K562 (cell line): ENCODE measurements around the gene PRUNE1. TPM values are rescaled to one million over a fixed set of nuclear protein-coding genes. Genes with fewer than 3 reads are reported as not detected.

ENCODE experiments used
- FOS ChIP-seq: IDR thresholded peaks from 3 replicates; pipeline ENCODE4 v1.6.1; 2011; ENCODE audit not compliant: insufficient read length; ENCODE audit errors: extremely low read depth
- HDAC3 ChIP-seq: fragments of 450-650 bp; IDR thresholded peaks from 2 replicates; pipeline ENCODE4 v1.6.1; 2018; ENCODE audit warnings: borderline replicate concordance, mild to moderate bottlenecking, moderate library complexity; ENCODE audit not compliant: partially characterized antibody
- ILK ChIP-seq: fragments of 450-650 bp; IDR thresholded peaks from 2 replicates; pipeline ENCODE4 v1.6.1; 2016; ENCODE audit warnings: missing genetic modification characterization, low read depth, mild to moderate bottlenecking, missing compliant biosample characterization, moderate library complexity, borderline replicate concordance
- MED1 ChIP-seq: sonication (generic); formaldehyde crosslinking; IDR thresholded peaks from 2 replicates; pipeline ENCODE4 v1.8.1; 2023; ENCODE audit warnings: missing genetic modification reagents, borderline replicate concordance
- MTA2 ChIP-seq: fragments of 450-650 bp; IDR thresholded peaks from 2 replicates; pipeline ENCODE4 v1.6.1; 2016; ENCODE audit warnings: low read depth
- MYC ChIP-seq, 2 experiments: fragments of 250-450 bp in 1 of 2; sonication (Bioruptor Pico) in 1 of 2; IDR thresholded peaks; 2 replicates each; pipeline versions ENCODE4 v1.5.1 to v1.6.1; 2012 to 2021; ENCODE audit warnings: low read depth in 2 of 2, borderline replicate concordance in 1 of 2, improper control_type of control experiment in 1 of 2, low read length in 1 of 2, mild to moderate bottlenecking in 1 of 2, moderate library complexity in 1 of 2
- POLR2H ChIP-seq: IDR thresholded peaks from 2 replicates; pipeline ENCODE4 v1.6.1; 2016; ENCODE audit warnings: missing genetic modification characterization, low read depth, mild to moderate bottlenecking, control low read depth, missing compliant biosample characterization, moderate library complexity
- POU5F1 ChIP-seq: fragments of 150-350 bp; IDR thresholded peaks from 2 replicates; pipeline ENCODE4 v1.6.1; 2014; ENCODE audit warnings: borderline replicate concordance, low read length, low read depth, mild to moderate bottlenecking; ENCODE audit not compliant: partially characterized antibody
- PYGO2 ChIP-seq: fragments of 450-650 bp; IDR thresholded peaks from 2 replicates; pipeline ENCODE4 v1.6.1; 2016; ENCODE audit warnings: mild to moderate bottlenecking, missing genetic modification characterization, moderate library complexity, missing compliant biosample characterization
- SP2 ChIP-seq: IDR thresholded peaks from 2 replicates; pipeline ENCODE4 v1.6.1; 2011; ENCODE audit warnings: mild to moderate bottlenecking, low read depth, low read length, moderate library complexity; ENCODE audit not compliant: poor library complexity, severe bottlenecking; ENCODE audit errors: extremely low read depth
- ZBTB17 ChIP-seq: fragments of 450-650 bp; formaldehyde crosslinking; IDR thresholded peaks from 2 replicates; pipeline ENCODE4 v1.4.0; 2020; ENCODE audit warnings: mild to moderate bottlenecking
- ZFP1 ChIP-seq: fragments of 450-650 bp; formaldehyde crosslinking; IDR thresholded peaks from 2 replicates; pipeline ENCODE4 v1.4.0; 2020; ENCODE audit warnings: mild to moderate bottlenecking, mixed read lengths
- ZNF384 ChIP-seq: IDR thresholded peaks from 2 replicates; pipeline ENCODE4 v1.6.1; 2012; ENCODE audit warnings: low read depth, low read length, improper control_type of control experiment
- polyA plus RNA-seq, 8 experiments: library from polyadenylated mRNA; depleted of rRNA in 4 of 8; stranded (reverse) in 5 of 8; unstranded in 3 of 8; fragments of >200 nt; fragmentation: Nextera tagmentation in 2 of 8; fragmentation: Illumina TruSeq in 1 of 8; extraction: Ambion mirVana in 2 of 8; extraction: Trizol in 1 of 8; gene quantifications; 2 replicates each; pipeline versions ENCODE4 v1.2.1 to v1.2.3, GENCODE V29; 2011 to 2014; ENCODE audit warnings: inconsistent platforms in 1 of 8, missing spikeins in 1 of 8
- total RNA-seq, 7 experiments: library from RNA; depleted of rRNA in 6 of 7; stranded (reverse); fragments of >200 nt in 6 of 7; fragmentation: Illumina TruSeq in 2 of 7; extraction: Trizol in 2 of 7; gene quantifications; 2 replicates each; pipeline versions ENCODE4 v1.2.1 to v1.2.3, GENCODE V29; 2011 to 2021; ENCODE audit warnings: low replicate concordance in 1 of 7
- TF ChIP-seq, protein P1 (sequence below): fragments of 450-650 bp; IDR thresholded peaks from 2 replicates; pipeline ENCODE4 v1.6.1; 2016; ENCODE audit warnings: low read depth
- TF ChIP-seq, protein P2 (sequence below): fragments of 250-450 bp; sonication (Bioruptor Pico); IDR thresholded peaks from 2 replicates; pipeline ENCODE4 v1.6.1; 2021; ENCODE audit warnings: mild to moderate bottlenecking
- TF ChIP-seq, protein P3 (sequence below): fragments of 150-350 bp; conservative IDR thresholded peaks from 2 replicates; pipeline ENCODE4 v1.6.1; 2014; ENCODE audit warnings: low read length

PRUNE1 gene
- total and polyA plus RNA-seq, 9 of the 15 experiments (the other 6 are each of a cell fraction or from before 2014, with no cell fraction given), result 16.7 to 48.3 (median 26.2) TPM

DNA sequence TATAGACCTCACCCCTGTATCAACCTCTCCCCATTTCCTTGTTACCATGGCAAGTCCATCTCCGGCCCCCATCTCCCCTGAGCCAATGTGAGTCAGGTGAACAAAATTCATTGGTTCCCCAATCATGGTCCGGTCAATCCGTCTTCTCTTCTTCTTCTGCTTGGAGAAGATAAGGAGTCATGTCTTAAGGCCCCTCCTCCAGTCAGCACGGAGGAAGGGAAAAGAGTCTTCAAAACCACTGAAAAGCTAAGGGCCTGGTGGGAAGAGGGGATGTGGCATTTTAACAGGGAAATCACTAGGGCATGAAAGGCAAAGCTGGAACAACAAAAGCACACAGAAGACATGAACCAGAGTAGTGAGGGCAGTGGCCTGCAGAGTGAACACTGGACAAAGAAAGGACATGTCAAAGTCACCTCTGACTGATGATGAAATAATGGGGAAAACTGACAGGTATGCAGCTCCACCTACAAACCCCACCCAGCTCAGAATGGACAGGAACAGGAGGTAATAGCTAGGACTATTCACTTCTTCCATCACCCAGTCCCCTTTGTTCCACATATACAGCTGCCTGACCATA lies 46.8 kb downstream of the PRUNE1 start (continued):
- TF ChIP-seq, protein P1, sequence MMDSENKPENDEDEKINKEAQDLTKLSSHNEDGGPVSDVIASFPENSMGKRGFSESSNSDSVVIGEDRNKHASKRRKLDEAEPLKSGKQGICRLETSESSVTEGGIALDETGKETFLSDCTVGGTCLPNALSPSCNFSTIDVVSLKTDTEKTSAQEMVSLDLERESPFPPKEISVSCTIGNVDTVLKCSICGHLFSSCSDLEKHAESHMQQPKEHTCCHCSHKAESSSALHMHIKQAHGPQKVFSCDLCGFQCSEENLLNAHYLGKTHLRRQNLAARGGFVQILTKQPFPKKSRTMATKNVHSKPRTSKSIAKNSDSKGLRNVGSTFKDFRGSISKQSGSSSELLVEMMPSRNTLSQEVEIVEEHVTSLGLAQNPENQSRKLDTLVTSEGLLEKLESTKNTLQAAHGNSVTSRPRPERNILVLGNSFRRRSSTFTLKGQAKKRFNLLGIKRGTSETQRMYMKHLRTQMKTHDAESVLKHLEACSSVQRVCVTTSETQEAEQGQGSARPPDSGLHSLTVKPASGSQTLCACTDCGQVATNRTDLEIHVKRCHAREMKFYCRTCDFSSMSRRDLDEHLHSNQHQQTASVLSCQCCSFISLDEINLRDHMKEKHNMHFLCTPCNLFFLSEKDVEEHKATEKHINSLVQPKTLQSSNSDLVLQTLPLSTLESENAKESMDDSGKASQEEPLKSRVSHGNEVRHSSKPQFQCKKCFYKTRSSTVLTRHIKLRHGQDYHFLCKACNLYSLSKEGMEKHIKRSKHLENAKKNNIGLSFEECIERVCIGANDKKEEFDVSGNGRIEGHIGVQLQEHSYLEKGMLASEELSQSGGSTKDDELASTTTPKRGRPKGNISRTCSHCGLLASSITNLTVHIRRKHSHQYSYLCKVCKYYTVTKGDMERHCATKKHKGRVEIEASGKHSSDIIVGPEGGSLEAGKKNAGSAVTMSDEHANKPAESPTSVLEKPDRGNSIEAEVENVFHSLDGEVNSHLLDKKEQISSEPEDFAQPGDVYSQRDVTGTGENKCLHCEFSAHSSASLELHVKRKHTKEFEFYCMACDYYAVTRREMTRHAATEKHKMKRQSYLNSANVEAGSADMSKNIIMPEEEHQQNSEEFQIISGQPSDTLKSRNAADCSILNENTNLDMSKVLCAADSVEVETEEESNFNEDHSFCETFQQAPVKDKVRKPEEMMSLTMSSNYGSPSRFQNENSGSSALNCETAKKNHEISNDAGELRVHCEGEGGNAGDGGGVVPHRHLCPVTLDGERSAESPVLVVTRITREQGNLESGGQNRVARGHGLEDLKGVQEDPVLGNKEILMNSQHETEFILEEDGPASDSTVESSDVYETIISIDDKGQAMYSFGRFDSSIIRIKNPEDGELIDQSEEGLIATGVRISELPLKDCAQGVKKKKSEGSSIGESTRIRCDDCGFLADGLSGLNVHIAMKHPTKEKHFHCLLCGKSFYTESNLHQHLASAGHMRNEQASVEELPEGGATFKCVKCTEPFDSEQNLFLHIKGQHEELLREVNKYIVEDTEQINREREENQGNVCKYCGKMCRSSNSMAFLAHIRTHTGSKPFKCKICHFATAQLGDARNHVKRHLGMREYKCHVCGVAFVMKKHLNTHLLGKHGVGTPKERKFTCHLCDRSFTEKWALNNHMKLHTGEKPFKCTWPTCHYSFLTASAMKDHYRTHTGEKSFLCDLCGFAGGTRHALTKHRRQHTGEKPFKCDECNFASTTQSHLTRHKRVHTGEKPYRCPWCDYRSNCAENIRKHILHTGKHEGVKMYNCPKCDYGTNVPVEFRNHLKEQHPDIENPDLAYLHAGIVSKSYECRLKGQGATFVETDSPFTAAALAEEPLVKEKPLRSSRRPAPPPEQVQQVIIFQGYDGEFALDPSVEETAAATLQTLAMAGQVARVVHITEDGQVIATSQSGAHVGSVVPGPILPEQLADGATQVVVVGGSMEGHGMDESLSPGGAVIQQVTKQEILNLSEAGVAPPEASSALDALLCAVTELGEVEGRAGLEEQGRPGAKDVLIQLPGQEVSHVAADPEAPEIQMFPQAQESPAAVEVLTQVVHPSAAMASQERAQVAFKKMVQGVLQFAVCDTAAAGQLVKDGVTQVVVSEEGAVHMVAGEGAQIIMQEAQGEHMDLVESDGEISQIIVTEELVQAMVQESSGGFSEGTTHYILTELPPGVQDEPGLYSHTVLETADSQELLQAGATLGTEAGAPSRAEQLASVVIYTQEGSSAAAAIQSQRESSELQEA, result no peak
- TF ChIP-seq, protein P2, sequence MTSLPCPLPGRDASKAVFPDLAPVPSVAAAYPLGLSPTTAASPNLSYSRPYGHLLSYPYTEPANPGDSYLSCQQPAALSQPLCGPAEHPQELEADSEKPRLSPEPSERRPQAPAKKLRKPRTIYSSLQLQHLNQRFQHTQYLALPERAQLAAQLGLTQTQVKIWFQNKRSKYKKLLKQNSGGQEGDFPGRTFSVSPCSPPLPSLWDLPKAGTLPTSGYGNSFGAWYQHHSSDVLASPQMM (CRISPR knock-in tag), result no peak
- TF ChIP-seq ZFP1 (CRISPR knock-in tag) (no peak), SP2 (no peak), PYGO2 (tag) (no peak), HDAC3 (peak; percentile 46), MYC (IDR thresholded peaks at IDR 0.05; ENCODE audit: low read depth, low read length) (peak; percentile 39; the same call in 1 of the 2 replicates), MYC (CRISPR knock-in tag; IDR thresholded peaks at IDR 0.05; ENCODE audit: borderline replicate concordance, low read depth) (no peak), POU5F1 (no peak), ZBTB17 (CRISPR knock-in tag) (no peak), ZNF384 (no peak), ILK (tag) (no peak), FOS (no peak), MTA2 (peak; percentile 81), MED1 (CRISPR knock-in tag) (no peak), POLR2H (tag) (peak; percentile 48)
- TF ChIP-seq, protein P3, sequence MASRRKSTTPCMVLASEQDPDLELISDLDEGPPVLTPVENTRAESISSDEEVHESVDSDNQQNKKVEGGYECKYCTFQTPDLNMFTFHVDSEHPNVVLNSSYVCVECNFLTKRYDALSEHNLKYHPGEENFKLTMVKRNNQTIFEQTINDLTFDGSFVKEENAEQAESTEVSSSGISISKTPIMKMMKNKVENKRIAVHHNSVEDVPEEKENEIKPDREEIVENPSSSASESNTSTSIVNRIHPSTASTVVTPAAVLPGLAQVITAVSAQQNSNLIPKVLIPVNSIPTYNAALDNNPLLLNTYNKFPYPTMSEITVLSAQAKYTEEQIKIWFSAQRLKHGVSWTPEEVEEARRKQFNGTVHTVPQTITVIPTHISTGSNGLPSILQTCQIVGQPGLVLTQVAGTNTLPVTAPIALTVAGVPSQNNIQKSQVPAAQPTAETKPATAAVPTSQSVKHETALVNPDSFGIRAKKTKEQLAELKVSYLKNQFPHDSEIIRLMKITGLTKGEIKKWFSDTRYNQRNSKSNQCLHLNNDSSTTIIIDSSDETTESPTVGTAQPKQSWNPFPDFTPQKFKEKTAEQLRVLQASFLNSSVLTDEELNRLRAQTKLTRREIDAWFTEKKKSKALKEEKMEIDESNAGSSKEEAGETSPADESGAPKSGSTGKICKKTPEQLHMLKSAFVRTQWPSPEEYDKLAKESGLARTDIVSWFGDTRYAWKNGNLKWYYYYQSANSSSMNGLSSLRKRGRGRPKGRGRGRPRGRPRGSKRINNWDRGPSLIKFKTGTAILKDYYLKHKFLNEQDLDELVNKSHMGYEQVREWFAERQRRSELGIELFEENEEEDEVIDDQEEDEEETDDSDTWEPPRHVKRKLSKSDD, result no peak
